HG03575 (cell line): ENCODE results near the gene TOMM20.
"Not testable (repeated sequence)": the region's sequence is repeated elsewhere in the genome, so short reads cannot be mapped to it uniquely, and the experiment has no call there.

Source experiments
- ATAC-seq: cut with Tn5 transposase; IDR thresholded peaks from one replicate; pipeline ENCODE4 v1.9.1; 2021; ENCODE audit not compliant: unreplicated experiment, insufficient number of reproducible peaks, low FRiP score; ENCODE audit errors: extremely low read depth

TOMM20 gene

GRCh38 chr1:235128456-235129328, at the start of gene TOMM20:
Gene TOMM20, minus strand, starts transcription at chr1:235128837. Its CDS starts 122 bp downstream, at chr1:235128715.
- ATAC-seq, result peak; percentile 64

GRCh38 chr1:235176486-235176885, 47.8 kb upstream of the TOMM20 start:
- ATAC-seq, result no peak

DNA sequence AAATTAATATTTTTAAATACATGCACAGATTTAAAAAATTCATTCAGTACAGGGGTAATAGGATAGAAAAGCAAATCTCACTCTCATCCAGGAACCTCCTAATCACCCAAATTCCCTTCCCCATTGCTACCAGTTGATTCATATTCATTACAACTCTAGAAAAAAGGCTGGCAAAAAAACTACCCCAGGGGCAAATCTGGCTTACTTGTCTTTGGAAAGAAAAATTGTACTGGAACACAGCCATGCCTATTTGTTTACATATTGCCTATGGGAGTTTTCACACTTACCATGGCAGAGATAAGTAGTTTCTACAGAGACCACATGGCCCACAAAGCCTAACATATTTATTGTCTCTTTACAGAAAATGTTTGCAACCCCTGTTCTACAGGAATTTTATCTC, 41.3 kb upstream of the TOMM20 start:
- ATAC-seq, result no peak

- no peak for ATAC-seq
Measured at GRCh38 chr1:235168375-235168774, 39.7 kb upstream of the TOMM20 start.

DNA sequence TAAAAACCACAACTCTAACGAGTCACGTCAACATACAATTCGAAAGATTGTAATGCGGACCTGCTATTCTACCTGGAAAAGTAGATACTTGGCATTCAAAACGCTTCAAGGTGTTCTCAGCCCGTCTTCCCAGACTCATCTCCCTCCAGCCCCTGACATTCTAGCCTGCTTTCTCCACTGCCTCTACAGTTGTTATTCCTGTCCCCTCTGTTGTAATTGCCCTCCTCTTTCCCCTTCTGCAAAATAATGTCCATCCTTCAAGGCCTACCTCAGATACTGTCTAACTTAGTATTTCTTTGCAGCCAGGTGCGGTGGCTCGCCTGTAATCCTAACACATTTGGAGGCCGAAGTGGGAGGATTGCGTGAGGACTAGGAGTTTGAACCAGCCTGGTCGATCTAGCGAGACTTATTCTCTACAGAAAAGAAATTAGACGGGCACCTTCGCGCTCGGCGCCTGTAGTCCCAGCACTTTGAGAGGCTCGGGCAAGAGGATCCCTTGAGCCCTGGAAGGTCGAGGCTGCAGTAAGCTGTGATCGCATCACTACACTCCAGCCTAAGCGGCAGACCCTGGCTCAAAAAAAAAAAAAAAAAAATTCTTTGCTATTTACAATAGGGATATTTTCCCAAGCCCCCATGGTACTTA, 33.2 kb upstream of the TOMM20 start:
- ATAC-seq, result no peak

- ATAC-seq, result no peak
Measured at GRCh38 chr1:235160957-235161684, 32.5 kb upstream of the TOMM20 start, which contains the start of gene RBM34. Gene RBM34, minus strand, starts transcription at chr1:235161250. Its CDS starts 24 bp downstream, at chr1:235161226.

- ATAC-seq, result no peak
Measured at GRCh38 chr1:235160383-235160956, 31.8 kb upstream of the TOMM20 start.

- not testable (repeated sequence) for ATAC-seq
Measured at GRCh38 chr1:235159930-235160329, 31.3 kb upstream of the TOMM20 start.

GRCh38 chr1:235159284-235159683, 30.6 kb upstream of the TOMM20 start:
- not testable (repeated sequence) for ATAC-seq

GRCh38 chr1:235158680-235159079, 30.0 kb upstream of the TOMM20 start:
- ATAC-seq, result no peak

DNA sequence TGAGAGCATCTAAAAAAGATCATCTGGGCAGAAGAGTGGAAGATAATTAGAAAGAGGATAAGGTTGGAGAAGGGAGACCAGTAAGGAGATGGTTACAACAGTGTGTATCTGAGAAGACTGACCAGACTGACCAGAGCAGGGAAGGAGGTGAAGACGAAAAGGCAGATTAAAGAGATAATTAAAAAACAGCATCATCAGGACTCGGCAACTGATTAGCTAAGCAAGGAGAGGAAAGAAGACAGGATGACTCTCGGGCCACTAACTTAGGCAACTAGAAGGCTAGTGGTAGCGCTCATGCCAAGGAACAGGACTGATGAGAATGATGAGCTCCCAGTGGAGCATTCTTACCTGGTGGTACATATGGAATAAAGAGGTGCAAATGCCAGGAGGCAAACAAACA, 28.5 kb upstream of the TOMM20 start:
- no peak for ATAC-seq

GRCh38 chr1:235156740-235157139, 28.1 kb upstream of the TOMM20 start:
- ATAC-seq, result no peak

DNA sequence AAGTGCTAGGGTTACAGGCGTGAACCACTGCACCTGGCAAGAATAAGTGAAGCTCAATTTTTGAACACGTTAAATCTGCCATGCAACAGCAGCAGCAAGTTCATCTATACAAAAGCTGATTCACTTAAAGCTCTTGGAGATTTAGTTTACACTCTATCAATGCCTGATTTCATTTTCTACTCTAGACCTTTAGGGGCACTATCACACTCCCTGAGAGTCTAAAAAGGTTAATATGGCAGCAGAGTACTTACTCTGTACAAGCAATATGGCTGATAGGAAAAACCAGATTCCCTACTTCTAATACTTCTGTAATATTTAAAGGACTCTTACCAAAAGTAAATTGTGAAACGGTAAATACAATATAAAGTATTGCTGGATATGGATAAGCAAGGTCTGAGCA, 27.6 kb upstream of the TOMM20 start:
- ATAC-seq, result no peak

DNA sequence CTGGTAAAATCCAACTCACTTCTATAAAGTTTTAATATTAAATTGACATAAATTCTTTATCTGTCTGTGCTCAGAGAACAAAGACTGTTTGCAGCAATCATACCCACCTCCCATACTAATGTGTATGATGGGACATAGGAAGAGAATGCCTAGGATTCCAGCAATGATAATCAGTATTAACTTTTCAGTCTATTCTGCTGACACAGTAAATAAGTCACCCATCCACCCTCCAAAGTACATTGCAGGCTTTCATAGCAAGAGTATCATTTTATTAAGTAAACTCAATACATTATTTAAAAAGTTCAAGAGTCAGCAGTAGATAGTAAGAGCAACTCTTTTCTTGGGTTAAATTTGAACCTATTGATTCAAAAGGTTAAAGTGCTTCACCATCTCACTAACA, 23.6 kb upstream of the TOMM20 start:
- no peak for ATAC-seq

GRCh38 chr1:235151033-235151432, 22.4 kb upstream of the TOMM20 start:
- ATAC-seq, result no peak

DNA sequence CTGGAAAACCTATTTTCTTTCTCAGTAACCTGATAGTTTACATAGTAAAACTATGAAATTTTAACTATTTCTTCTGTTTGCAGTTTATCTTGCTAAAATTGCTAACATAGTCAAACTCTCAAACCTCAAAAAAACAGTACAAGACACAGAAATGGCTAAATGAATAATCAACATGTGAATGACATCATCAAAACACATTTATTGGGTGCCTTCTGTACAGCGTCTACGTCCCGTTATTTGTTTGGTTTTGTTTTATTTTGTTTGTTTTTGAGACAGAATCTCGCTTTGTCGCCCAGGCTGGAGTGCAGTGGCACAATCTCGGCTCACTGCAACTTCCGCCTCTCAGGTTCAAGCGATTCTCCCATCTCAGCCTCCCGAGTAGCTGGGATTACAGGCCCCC, 21.2 kb upstream of the TOMM20 start:
- no peak for ATAC-seq

- no peak for ATAC-seq
Measured at GRCh38 chr1:235147269-235147668, 18.6 kb upstream of the TOMM20 start.

DNA sequence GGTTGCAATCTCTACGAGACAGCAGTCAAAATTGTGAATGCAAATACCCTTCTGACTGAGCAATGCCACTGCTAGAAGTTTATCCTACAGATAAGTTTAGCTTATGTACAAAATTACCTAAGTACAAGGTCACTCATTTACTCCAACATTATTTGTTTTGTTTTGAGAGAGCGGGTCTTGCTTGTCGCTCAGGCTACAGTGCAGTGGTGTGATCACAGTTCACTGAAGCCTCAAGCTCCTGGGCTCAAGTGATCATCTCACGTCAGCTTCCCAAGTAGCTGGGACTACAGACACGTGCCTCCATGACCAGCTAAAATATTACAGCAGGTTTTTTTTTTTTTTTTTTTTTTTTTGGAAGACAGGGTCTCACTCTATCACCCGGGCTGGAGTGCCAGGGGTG, 17.0 kb upstream of the TOMM20 start:
- no peak for ATAC-seq

- ATAC-seq, result no peak
Measured at GRCh38 chr1:235142991-235143390, 14.4 kb upstream of the TOMM20 start.
